ENCODE data around the gene AGPS.

AGPS gene

GRCh38 chr2:177553176-177553884 lies 160.8 kb downstream of the AGPS start:
- DNase-seq = no peak

- no peak for DNase-seq
Measured at GRCh38 chr2:177554365-177554764, 161.8 kb downstream of the AGPS start.

- DNase-seq = no peak
Measured at GRCh38 chr2:177556153-177556552, 163.6 kb downstream of the AGPS start.

DNA sequence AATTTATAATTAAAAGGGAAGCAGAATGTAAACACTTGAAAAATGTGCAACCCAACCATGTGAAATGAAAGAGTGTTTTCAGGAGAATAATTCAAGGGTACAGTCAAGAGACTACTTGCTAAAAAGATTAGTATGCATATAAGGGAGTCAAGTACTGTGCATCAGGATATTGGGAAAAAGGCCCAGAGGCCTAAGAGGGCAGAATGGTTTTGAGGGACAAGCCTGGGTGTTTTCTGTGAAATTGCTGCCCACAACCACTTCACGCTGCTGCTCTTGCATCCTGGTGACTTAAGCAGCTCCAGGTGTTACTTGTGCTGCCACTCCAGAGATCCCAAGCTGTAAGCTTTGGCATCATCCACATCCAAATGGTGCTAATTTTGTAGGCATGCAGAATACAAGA lies 165.2 kb downstream of the AGPS start:
- no peak for DNase-seq

DNA sequence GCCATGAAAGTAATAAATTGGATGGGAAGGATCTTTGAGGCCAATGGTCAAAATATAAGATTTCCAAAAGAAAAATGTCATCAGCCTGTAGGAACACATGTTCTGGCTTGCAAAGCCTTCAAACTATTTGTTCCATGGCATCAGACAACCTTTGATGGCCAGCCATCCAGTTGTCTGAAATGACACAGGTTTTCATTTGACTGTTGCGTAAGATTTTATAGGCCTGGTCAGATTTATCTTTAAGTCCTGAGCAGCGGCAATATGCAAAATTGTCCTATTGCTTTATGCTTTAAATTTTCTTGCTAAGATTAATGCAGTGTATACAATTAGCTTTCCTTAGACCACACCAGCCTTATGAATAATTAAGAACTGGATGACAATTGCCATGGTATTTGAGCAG lies 167.1 kb downstream of the AGPS start:
- DNase-seq = no peak

DNA sequence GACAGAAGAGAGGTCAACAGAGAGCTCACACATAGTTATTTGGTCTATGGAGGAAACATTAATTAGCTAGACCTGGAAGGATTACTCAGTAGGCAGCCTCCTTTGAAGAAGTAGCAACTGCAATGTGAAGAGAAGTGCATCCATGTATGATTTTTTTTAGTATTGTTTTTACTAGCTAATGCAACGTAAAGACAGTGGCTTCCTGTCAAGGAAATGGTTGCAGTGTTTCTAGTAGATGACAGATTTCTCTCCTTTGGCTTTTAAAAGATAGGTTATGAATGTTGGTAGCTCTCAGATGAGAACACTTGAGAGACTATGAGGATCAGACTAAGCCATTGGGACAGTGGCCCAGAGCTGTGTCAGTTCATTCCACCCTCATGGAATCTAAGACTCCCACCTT lies 175.8 kb downstream of the AGPS start:
- DNase-seq = no peak

DNA sequence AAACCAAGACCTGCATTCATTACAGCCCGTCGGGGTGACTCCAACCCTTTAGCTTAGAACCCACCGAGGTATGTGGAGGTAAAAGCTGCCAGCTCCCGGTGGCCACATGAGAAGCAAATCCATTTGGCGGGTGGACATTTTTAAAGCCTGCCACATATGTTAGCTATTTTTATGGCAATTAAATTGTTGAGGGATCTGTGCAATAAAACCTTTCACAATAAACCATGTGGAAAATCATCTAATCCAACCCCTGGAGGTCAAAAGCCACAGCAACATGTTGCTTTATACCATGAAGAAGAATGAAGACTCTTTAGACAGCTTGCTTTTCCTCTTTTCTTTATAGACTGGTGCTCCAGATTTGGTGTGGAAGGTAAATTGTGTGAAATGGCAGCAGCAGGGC lies 176.3 kb downstream of the AGPS start:
- DNase-seq = no peak

- DNase-seq = peak; percentile 84
Measured at GRCh38 chr2:177572236-177572671, 179.7 kb downstream of the AGPS start.

DNA sequence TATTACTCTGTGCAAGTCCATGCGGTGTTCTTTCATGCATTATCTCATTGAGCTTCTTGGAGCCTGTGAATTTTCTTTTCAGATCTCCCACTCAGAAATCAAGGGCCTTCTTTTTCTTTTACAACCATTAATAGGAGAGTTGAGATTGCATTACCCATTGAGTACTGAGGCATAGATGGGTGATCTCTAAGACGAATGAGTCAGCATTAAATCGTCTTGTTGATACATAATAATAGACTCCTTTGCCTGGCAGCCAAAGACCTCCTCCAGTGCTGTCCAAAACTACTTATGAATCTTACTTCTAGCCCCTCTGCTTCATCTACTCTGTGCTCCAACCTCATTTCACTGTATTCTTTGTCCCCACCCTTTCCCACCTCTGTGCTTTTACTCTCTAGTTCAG lies 180.5 kb downstream of the AGPS start:
- DNase-seq = peak; percentile 31

- no peak for DNase-seq
Measured at GRCh38 chr2:177574356-177574755, 181.8 kb downstream of the AGPS start.

- DNase-seq = no peak
Measured at GRCh38 chr2:177575358-177575757, 182.8 kb downstream of the AGPS start.

DNA sequence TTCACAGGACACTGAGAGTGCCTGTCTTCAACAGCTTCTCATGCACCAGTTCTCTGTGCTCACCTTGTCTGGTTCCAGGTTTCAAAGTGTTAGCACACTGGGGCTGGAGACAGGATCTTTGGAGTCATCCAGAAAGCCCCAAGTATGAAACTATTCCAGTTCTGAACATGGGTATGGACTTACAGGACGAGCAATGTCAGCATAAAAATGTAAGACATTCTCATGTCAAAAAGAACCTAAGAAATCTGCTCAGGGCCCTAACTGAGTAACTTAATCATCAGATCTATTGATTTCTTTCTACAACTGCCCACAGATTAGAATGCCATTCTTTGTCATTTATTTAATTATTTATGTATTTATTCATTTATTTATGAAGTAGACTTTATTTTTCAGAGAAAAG lies 184.5 kb downstream of the AGPS start:
- no peak for DNase-seq

GRCh38 chr2:177578454-177578853 lies 185.9 kb downstream of the AGPS start:
- no peak for DNase-seq

- DNase-seq = no peak
Measured at GRCh38 chr2:177579486-177580036, 187.0 kb downstream of the AGPS start.

- DNase-seq = no peak
Measured at GRCh38 chr2:177582000-177582399, 189.4 kb downstream of the AGPS start.

DNA sequence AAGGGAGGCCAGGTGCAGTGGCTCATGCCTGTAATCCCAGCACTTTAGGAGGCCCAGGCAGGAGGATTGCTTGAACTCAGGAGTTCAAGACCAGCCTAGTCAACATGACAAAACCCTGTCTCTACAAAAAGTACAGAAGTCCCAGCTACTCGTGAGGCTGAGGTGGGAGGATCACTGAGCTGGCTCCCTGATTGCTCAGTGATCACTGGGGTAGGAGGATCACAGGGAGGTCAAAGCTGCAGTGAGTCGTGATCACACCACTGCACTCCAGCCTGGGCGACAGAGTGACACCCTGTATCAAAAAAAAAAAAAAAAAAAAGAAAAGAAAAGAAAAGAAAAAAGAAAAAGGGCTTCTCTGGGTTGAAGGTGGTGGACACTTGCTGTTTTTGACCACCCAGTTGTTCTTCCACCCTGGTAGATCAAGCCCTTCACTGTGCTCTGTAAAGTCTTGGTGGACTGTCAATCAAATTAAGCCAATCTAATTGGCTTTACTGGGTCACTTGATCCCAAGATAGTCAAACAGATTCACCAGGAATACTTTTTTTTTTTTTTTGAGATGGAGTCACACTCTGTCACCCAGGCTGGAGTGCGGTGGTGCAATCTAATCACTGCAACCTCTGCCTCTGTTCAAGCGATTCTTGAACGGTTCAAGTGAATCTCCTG lies 191.6 kb downstream of the AGPS start:
- no peak for DNase-seq

DNA sequence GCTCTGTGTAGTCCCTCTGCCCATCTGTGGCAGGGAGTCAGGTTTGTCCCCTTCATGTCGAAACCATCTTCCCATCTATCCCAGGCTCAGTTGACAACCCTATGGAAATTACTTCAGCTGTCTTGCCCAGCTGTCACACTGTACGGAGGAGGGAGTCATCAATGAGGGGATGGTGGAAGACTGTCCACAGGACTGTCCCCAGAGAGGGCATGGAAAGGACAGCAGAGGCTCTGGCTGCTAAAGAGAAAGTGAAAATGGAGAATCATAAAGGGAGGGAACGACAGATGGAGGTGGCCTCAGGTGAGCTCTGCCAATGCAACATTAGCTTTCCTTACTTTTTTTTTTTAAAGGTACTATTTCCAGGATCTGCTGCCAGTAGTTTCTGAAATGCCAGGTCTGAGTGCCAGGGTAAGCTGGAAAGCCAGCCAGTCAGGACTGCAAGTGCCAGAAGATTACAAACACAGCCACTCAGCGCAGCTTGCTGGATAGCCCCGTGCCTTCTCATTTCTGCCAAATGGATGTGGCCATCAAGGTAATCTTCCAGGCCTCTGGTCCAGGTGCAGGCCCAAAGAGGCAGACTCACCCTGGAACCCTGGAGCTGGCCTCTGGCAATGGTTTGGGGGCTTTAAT lies 192.8 kb downstream of the AGPS start:
- peak; percentile 47 for DNase-seq

DNA sequence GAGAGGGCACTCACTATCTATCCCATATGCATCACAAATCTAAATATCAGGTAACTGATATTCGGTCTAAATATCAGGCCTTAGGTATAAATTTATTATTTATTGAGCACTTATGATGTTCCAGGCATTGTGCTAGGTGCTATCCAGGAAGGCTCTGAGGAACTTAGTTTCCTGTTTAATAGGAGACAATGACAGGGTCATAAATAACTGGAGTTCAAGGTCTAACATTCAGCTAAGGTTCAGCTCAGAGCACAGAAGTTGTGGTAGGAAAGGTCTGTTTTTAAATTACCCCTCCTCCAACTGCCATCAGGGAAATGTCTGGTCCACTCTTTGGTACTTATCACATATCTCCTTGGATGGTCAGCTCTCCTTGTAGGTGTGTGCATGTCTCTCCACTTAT lies 193.6 kb downstream of the AGPS start:
- DNase-seq = no peak

- no peak for DNase-seq
Measured at GRCh38 chr2:177587371-177587770, 194.8 kb downstream of the AGPS start.

DNA sequence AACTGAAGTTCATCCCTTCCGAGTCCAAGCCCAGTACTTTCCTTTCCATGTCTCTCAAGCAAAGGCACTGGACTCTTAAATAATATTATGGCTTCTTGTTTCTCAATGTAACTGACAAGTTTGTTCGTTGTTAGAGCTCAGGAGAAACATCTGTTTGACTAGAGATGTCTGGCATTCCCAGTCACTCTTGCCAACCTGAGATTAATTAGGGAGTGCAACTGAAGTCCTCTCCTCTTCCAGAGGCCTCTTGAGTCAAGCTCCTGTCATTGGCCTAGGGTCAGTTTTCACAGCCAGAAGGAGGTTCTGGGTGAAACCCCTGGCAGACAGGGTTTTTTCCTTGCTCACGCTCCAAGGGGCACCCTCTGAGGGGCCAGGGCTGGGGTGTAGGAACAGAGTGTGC lies 196.1 kb downstream of the AGPS start:
- DNase-seq = no peak

- DNase-seq = no peak
Measured at GRCh38 chr2:177589186-177589585, 196.6 kb downstream of the AGPS start.

- DNase-seq = no peak
Measured at GRCh38 chr2:177592397-177592796, 199.8 kb downstream of the AGPS start.

GRCh38 chr2:177592945-177593344 lies 200.4 kb downstream of the AGPS start:
- DNase-seq = no peak

DNA sequence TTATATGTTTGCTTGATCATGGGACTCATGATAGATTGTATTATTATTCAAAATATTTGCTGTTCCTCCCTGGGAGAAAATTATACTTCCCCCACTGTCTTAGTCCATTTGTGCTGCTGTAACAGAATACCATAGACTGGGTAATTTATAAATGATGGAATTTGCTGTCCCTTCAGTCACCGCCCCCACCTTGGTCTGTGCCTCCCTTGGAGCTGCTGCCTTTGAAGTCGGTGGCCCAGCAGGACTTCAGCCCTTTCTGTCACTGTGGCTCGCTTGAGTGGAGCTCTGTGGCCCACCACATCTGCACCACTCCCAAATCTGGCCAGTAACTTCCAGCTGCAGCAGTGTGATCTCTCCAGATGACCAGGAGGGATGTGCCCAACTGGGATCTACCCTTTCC lies 200.8 kb downstream of the AGPS start:
- DNase-seq = no peak
